Esophagus muscularis mucosa (tissue), 4 donors: ENCODE results near the gene PARP9.

ENCODE experiments used
- EP300 ChIP-seq: sonication (generic); formaldehyde crosslinking; IDR thresholded peaks from one replicate; pipeline ENCODE4 v1.6.1; 2017; ENCODE audit warnings: antibody characterized with exemption
- POLR2A ChIP-seq: fragments of 450-650 bp; IDR thresholded peaks from one replicate; pipeline ENCODE4 v1.6.1; 2017; ENCODE audit warnings: antibody characterized with exemption, moderate library complexity, mild to moderate bottlenecking, low read depth
- POLR2AphosphoS5 ChIP-seq, 2 donors: sonication (generic); formaldehyde crosslinking; IDR thresholded peaks; one replicate each; pipeline ENCODE4 v1.6.1; 2017; ENCODE audit warnings: antibody characterized with exemption in 2 of 2
- TF ChIP-seq, protein P1 (sequence below), 3 experiments: fragments of 200-600 bp in 2 of 3; fragments of 450-650 bp in 1 of 3; sonication (generic) in 2 of 3; IDR thresholded peaks; one replicate each; pipeline ENCODE4 v1.5.1; 2017 to 2019; ENCODE audit warnings: antibody characterized with exemption in 3 of 3, mild to moderate bottlenecking in 2 of 3, moderate library complexity in 1 of 3

GRCh38 chr3:122497425-122497824 is 66.7 kb downstream of the PARP9 start:
- TF ChIP-seq, protein P1, sequence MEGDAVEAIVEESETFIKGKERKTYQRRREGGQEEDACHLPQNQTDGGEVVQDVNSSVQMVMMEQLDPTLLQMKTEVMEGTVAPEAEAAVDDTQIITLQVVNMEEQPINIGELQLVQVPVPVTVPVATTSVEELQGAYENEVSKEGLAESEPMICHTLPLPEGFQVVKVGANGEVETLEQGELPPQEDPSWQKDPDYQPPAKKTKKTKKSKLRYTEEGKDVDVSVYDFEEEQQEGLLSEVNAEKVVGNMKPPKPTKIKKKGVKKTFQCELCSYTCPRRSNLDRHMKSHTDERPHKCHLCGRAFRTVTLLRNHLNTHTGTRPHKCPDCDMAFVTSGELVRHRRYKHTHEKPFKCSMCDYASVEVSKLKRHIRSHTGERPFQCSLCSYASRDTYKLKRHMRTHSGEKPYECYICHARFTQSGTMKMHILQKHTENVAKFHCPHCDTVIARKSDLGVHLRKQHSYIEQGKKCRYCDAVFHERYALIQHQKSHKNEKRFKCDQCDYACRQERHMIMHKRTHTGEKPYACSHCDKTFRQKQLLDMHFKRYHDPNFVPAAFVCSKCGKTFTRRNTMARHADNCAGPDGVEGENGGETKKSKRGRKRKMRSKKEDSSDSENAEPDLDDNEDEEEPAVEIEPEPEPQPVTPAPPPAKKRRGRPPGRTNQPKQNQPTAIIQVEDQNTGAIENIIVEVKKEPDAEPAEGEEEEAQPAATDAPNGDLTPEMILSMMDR (IDR thresholded peaks at IDR 0.05): no peak
- TF ChIP-seq POLR2A (no peak), POLR2AphosphoS5 (IDR thresholded peaks at IDR 0.05) (no peak), EP300 (no peak)
